Fibroblast of lung (primary cell): Measurements from ENCODE around the gene OGDH.

Source experiments
- EZH2 ChIP-seq: IDR thresholded peaks from 2 replicates; pipeline ENCODE4 v1.5.1; 2012; ENCODE audit warnings: low read length, control low read depth, mild to moderate bottlenecking; ENCODE audit errors: missing control alignments
- TF ChIP-seq, protein P1 (sequence below), 2 donors: IDR thresholded peaks in 1 of 2; conservative IDR thresholded peaks in 1 of 2; 1 replicate in 1 of 2; 2 replicates in 1 of 2; pipeline ENCODE4 v1.5.1; 2011 to 2012; ENCODE audit warnings: low read length in 2 of 2, control low read depth in 1 of 2, inconsistent platforms in 1 of 2, low read depth in 1 of 2, mild to moderate bottlenecking in 1 of 2

DNA sequence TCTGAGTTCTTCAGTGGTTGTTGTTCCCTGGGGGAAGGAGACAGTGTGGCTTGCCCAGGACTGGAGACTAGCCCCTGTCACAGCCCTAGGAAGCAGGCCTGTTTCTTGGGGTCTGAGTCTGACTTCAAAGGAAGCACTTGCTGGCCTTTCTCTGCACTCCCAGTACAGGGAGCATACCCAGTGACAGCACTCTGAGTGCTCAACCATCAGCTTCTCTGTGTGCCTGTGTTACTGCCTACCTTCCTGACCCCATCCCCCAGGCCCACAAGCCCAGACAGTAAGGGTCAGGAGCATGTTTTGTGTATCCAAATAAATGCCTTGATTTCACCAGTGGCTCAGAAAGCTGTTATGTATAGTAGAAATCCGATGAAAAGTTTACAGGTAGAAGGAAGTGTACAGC is 48.9 kb downstream of the OGDH start:
- TF ChIP-seq, protein P1, sequence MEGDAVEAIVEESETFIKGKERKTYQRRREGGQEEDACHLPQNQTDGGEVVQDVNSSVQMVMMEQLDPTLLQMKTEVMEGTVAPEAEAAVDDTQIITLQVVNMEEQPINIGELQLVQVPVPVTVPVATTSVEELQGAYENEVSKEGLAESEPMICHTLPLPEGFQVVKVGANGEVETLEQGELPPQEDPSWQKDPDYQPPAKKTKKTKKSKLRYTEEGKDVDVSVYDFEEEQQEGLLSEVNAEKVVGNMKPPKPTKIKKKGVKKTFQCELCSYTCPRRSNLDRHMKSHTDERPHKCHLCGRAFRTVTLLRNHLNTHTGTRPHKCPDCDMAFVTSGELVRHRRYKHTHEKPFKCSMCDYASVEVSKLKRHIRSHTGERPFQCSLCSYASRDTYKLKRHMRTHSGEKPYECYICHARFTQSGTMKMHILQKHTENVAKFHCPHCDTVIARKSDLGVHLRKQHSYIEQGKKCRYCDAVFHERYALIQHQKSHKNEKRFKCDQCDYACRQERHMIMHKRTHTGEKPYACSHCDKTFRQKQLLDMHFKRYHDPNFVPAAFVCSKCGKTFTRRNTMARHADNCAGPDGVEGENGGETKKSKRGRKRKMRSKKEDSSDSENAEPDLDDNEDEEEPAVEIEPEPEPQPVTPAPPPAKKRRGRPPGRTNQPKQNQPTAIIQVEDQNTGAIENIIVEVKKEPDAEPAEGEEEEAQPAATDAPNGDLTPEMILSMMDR (conservative IDR thresholded peaks at IDR 0.05 in 1 of 2, IDR thresholded peaks at IDR 0.05 in 1 of 2; ENCODE audit: low read depth in 1 of 2, low read length in 2 of 2) = no peak
- TF ChIP-seq EZH2 = no peak
